HepG2 (cell line): ENCODE data around the gene ZFPL1.

ENCODE experiments used
- CEBPG ChIP-seq: IDR thresholded peaks from 2 replicates; pipeline ENCODE4 v1.6.1; 2016
- CREB1 ChIP-seq, 2 experiments: fragments of 450-650 bp in 1 of 2; IDR thresholded peaks; 2 replicates each; pipeline ENCODE4 v1.6.1; 2016 to 2017; ENCODE audit warnings: control low read depth in 1 of 2, mild to moderate bottlenecking in 1 of 2, missing compliant biosample characterization in 1 of 2, missing genetic modification characterization in 1 of 2
- CTCF ChIP-seq: sonication (generic); formaldehyde crosslinking; IDR thresholded peaks from 2 replicates; pipeline ENCODE4 v1.5.0; 2020; ENCODE audit warnings: mild to moderate bottlenecking, missing genetic modification reagents, moderate library complexity
- MAZ ChIP-seq, 2 experiments: sonication (generic) in 1 of 2; formaldehyde crosslinking in 1 of 2; IDR thresholded peaks; 2 replicates each; pipeline versions ENCODE4 v1.5.0 to v1.6.1; 2012 to 2020; ENCODE audit warnings: low read depth in 2 of 2, mild to moderate bottlenecking in 2 of 2, borderline replicate concordance in 1 of 2, improper control_type of control experiment in 1 of 2, low read length in 1 of 2, missing genetic modification reagents in 1 of 2, moderate library complexity in 1 of 2
- NCOR1 ChIP-seq: fragments of 200-600 bp; sonication (generic); IDR thresholded peaks from 2 replicates; pipeline ENCODE4 v1.7.0; 2017; ENCODE audit warnings: antibody characterized with exemption, low read length, borderline replicate concordance
- PLRG1 ChIP-seq: fragments of 450-650 bp; conservative IDR thresholded peaks from 2 replicates; pipeline ENCODE4 v1.6.1; 2016
- POLR2AphosphoS2 ChIP-seq: IDR thresholded peaks from 2 replicates; pipeline ENCODE4 v1.6.1; 2011; ENCODE audit warnings: low read depth, low read length, improper control_type of control experiment
- PRDM15 ChIP-seq: sonication (generic); formaldehyde crosslinking; IDR thresholded peaks from 2 replicates; pipeline ENCODE4 v1.4.0; 2020; ENCODE audit warnings: missing genetic modification reagents
- PREB ChIP-seq: sonication (generic); formaldehyde crosslinking; IDR thresholded peaks from 2 replicates; pipeline ENCODE4 v1.4.0; 2020; ENCODE audit warnings: missing genetic modification reagents
- RFX5 ChIP-seq: IDR thresholded peaks from 2 replicates; pipeline ENCODE4 v1.6.1; 2011; ENCODE audit warnings: low read depth, low read length, improper control_type of control experiment
- U2AF2 ChIP-seq: fragments of 200-400 bp; formaldehyde crosslinking; IDR thresholded peaks from 2 replicates; pipeline ENCODE4 v1.6.1; 2017; ENCODE audit warnings: low read depth, mild to moderate bottlenecking, low read length
- ZNF720 ChIP-seq: sonication (generic); formaldehyde crosslinking; IDR thresholded peaks from 2 replicates; pipeline ENCODE4 v1.4.0; 2020; ENCODE audit warnings: missing genetic modification reagents

- TF ChIP-seq CEBPG (CRISPR knock-in tag) (no peak), U2AF2 (no peak), CTCF (CRISPR knock-in tag) (no peak), PLRG1 (no peak), MAZ (IDR thresholded peaks at IDR 0.05; ENCODE audit: borderline replicate concordance, low read depth, low read length) (no peak), MAZ (CRISPR knock-in tag; IDR thresholded peaks at IDR 0.05; ENCODE audit: low read depth) (no peak), PRDM15 (CRISPR knock-in tag) (no peak), PREB (CRISPR knock-in tag) (no peak), NCOR1 (no peak), ZNF720 (CRISPR knock-in tag) (no peak), CREB1 (IDR thresholded peaks at IDR 0.05) (no peak), CREB1 (CRISPR knock-in tag; IDR thresholded peaks at IDR 0.05) (no peak), POLR2AphosphoS2 (no peak), RFX5 (no peak)
Observed at GRCh38 chr11:65111159-65111743, 27.2 kb downstream of the ZFPL1 start.
